GM18517 (cell line): ENCODE data around the gene PTHLH.
A peak's percentile ranks its signal among the peaks of the same experiment; 100 is the strongest.

Experiments used
- ATAC-seq: cut with Tn5 transposase; IDR thresholded peaks from one replicate; pipeline ENCODE4 v1.9.1; 2021; ENCODE audit warnings: mild to moderate bottlenecking, moderate library complexity; ENCODE audit not compliant: unreplicated experiment

Gene PTHLH

GRCh38 chr12:27975222-27976136, 2.9 kb upstream of the PTHLH start:
- no peak for ATAC-seq

- ATAC-seq: no peak
Measured at GRCh38 chr12:27974735-27975221, 2.2 kb upstream of the PTHLH start.

DNA sequence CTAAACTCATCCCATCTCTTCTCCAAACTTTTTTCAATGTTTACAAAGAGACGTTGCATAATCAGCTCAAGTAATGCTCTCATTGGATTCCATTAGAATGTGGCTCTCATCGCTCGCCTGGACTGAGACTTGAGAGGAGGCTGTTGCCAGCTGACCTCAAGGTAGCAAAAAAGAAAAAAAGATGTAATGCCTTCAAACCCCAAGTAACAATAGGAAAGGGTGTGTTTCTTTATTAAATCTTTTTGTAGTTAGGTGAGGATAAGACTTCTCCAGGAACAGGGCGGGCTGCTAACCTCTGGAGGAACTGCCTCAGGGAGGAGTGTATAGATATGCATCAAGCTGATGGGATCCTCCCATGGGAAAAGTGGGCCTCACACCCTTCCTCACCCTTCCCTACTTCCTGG, 956 bp upstream of the PTHLH start:
- ATAC-seq: no peak

- no peak for ATAC-seq
Measured at GRCh38 chr12:27971606-27972005, 927 bp downstream of the PTHLH start.

DNA sequence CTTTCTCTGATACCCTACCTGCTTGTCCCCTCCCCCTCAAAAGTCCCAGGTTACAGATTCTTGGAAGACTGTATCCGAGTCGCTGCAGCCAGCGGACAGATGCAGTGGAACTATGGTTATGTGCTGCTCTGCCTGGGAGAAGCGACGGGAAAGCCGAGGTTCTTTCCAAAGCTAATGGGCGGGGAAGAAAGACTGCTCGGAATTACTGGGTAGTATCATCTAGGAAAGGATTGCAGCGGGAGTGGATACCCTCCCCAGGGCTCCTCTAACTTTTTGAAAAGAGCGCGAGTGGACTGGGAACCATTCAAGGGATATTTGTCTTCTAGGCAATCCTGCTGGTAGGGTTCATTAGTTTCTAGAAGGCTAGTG, 1.4 kb downstream of the PTHLH start:
- ATAC-seq: no peak

GRCh38 chr12:27970401-27971120, 2.0 kb downstream of the PTHLH start:
- peak; percentile 21 for ATAC-seq

DNA sequence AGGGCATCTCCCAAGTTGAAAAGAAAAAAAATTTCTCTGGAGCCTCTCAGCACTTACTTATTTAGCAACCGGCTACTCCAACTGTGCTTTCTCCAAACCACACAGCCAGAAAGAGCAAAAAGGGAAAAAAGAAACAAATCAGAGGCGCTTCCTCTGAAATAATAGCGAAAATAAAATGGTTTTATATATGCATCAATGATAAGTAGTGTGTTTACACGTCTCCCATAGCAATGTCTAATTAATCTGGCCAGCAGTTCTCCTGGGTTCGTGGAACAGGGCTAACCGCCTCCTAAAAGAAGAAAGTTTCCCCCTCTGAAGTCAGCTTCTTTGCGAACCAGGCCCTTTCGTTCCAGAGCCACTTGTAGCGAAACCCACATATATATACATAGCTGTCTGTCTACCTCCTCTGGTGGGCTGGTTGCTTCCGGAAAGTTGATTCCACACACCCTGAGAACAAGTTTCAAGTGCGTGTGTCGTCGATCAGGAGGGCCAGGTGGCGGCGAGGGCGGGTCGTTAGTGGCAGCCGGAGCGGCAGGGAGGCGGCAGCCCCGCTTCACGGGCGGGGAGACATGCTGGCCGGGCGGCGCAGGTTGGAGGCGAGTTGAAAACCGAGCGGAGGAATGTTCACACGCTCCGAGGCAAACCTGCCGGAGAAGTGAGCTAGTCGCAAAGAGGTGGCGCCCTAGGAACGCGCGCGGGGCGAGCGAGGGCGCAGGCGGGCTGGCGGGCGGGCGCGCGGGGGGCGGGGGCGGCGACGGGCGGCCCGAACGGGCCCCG, 2.7 kb downstream of the PTHLH start:
- peak; percentile 90 for ATAC-seq

DNA sequence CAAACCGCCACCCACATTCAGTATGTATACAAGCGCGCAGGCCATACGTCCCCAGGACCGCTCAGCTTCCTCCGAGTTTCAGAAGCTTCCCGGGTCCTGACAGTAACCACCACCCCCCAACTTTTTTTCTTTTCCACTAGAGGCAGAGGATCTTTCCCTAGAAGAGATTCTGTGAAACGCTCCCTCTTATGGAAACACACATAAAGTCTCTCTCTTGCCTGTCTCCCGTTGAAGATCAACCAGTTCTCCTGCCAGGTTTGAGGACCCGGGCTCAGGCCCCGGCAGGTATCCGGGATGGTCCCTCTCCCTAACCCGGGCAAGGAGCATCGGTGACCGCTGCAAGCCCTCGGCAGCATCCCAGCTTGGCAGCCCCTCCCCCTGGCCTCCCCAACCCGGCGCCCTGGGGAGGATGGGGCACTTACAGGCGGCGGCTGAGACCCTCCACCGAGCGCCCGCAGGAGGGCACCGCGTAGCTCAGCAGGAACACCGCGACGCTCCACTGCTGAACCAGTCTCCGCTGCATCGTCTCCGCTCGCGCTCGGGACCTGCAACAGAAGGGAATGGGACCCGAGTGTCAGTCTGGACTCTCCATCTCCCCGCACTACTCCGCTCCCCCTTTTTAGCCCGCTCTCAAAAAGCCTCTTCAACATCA, 3.4 kb downstream of the PTHLH start:
- no peak for ATAC-seq

GRCh38 chr12:27967551-27968054, 4.9 kb downstream of the PTHLH start:
- no peak for ATAC-seq

DNA sequence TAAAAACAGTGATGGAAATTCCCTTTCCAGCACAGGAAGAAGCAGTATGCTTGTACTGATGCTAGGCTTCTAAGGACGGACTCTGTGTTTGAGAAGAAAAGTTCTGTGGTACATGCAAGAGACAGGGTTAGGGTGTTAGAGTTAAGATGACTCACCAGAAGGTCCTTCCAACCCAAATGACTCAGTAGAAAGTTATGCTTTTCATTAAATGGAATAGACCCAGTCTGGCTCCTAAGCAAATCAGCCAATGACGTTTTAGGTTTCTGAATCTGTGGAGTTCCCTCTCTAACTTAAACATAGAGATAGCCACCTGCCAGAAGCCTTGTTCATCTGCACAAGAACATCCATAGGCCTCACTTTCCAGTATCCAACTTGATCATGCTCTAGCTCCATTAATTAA, 5.7 kb downstream of the PTHLH start:
- no peak for ATAC-seq

DNA sequence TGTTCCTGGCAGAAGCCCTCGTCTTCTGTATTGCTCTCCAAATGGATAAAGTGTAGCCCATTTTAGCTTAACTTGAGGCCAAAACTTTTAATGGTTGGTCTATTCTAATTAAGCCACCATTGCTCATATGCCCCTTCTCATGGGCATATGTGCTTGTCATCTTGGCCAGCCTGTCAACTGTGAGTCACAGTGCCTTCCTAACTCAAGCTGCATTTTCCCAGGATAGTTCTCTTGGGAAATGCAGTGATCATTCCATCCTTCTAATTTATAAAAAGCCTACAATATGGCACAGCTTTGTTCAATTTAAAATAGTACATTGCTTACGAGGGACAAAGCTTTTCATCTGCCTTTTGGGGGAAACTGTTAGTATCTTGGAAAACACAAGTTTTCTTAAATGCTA, 6.6 kb downstream of the PTHLH start:
- ATAC-seq: no peak

DNA sequence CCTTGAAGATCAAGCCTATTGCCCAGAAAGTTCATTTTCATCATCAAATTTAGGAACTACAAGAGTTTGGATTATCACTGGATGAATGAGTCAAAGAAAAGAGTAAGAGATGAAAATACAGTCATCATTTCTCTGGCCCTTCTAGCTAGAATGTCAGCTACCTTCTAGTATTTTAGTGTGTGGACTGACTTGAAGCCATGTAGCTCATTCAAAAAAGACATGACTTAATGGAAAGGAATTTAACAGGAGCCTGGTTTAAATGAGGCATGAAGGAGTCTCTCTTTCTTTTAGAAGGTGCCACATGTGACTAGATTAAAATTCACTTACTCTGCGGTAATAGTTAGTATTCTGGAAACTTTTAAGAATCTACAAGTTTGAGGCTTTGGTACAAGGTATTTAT, 7.1 kb downstream of the PTHLH start:
- no peak for ATAC-seq

DNA sequence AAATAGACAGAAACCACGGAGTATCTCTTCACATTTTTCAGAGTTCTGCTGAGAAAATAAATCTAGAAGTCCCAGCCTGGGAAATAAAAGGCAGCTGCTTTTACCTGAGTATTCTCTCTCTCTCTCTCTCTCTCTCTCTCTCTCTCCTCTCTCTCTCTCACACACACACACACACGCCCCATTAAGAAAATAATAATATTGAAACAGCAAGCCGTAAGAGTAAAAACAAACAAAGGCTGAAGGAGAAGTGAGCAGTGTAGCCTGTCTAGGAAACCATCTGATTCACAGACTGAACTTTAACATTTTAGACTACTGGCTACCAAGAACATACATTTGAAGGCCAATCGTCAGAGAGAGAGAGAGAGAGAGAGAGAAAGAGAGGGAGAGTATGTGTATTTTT, 8.4 kb downstream of the PTHLH start:
- ATAC-seq: no peak

GRCh38 chr12:27960821-27961220, 11.7 kb downstream of the PTHLH start:
- no peak for ATAC-seq

DNA sequence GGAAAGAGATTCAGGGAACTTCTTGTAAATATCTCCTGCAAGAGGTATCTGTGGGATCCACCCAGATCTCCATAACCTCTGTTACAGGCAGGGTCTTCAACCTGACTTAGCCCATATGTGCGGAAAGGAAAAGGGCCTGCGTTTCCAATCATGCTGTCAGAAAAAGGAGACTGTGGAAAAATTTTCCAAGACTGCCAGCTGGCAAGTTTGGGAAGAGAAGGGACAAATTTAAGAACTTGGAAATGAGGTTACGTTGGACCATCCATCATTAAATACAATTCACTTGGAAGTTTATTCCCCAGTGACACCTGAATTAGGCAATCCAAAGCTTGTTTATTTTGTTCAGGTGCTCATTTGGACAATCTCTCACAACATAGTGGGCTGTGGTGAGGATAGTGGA, 13.9 kb downstream of the PTHLH start:
- ATAC-seq: no peak

GRCh38 chr12:27957366-27957765, 15.2 kb downstream of the PTHLH start:
- ATAC-seq: no peak

DNA sequence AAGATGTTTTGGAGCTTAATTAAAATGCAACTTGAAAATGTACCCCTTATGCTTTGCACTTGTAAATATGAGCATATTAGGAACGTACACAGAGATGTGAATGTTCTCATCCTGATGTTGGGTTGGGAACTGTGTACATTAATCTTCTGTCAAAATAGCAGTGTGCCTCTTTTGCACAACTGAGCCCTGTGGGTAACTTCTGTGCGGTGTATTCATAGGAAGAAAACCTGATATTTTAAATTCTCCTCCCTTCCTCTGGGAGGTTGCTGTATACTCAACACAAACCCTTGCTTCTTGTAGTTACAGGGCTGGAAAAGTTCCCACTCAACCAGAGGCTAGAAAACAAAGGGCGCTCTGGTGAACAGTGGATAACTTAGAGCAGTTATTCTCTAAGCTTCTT, 18.7 kb downstream of the PTHLH start:
- no peak for ATAC-seq

GRCh38 chr12:27953348-27953747, 19.2 kb downstream of the PTHLH start:
- no peak for ATAC-seq

DNA sequence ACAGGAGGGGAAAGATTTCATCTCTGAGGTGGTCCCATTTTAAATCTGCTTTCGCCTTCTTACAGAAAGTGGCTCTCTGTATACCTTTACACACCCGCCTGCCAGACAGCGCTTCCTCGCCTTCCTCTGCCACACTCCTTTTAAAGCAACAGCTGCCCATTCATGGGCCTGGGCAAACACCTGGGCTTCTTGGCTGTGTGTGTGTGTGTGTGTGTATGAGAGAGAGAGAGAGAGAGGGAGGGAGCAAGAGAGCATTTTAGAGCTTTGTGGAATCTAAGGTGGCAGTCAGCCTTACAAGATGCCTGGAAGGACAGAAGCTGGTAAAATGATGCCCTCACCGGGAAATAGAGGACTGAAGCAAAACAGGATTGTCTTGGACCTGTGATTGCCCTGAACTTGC, 20.0 kb downstream of the PTHLH start:
- ATAC-seq: no peak

DNA sequence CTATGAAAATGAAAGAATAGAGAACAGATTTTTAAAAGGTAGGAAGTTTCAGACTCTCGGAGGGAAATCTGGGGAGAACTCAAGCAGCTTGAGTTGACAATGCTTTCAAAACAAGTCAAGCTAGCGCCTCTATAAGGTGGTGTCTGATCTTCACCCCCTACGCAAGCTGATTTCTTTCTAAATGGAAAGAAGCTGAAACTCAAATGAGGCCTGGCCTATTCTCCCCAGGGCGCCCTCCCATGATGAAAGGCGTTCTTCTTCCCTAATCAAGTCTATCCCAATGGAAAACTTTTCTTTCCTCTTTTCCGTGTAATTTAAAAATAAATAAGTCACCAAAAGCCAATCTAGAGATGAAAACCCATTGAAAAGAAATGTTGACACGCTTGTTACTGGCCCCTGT, 20.6 kb downstream of the PTHLH start:
- no peak for ATAC-seq

GRCh38 chr12:27946421-27946820, 26.1 kb downstream of the PTHLH start:
- ATAC-seq: no peak
